A204.1 (cell line): ENCODE results near the gene TKTL1.
"Not testable (repeated sequence)": the region's sequence is repeated elsewhere in the genome, so short reads cannot be mapped to it uniquely, and the experiment has no call there.

Experiments
- FAIRE-seq: peaks from 2 replicates; lab custom pipeline; 2012; peaks lifted over from hg19 to GRCh38; lab: Jason Lieb, UNC

TKTL1 gene, protein sequence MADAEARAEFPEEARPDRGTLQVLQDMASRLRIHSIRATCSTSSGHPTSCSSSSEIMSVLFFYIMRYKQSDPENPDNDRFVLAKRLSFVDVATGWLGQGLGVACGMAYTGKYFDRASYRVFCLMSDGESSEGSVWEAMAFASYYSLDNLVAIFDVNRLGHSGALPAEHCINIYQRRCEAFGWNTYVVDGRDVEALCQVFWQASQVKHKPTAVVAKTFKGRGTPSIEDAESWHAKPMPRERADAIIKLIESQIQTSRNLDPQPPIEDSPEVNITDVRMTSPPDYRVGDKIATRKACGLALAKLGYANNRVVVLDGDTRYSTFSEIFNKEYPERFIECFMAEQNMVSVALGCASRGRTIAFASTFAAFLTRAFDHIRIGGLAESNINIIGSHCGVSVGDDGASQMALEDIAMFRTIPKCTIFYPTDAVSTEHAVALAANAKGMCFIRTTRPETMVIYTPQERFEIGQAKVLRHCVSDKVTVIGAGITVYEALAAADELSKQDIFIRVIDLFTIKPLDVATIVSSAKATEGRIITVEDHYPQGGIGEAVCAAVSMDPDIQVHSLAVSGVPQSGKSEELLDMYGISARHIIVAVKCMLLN

GRCh38 chrX:154295664-154296310 is at the start of gene TKTL1:
TSS of gene TKTL1 (plus strand) at chrX:154295795. CDS start at chrX:154295860, 65 bp downstream.
- FAIRE-seq = no peak

DNA sequence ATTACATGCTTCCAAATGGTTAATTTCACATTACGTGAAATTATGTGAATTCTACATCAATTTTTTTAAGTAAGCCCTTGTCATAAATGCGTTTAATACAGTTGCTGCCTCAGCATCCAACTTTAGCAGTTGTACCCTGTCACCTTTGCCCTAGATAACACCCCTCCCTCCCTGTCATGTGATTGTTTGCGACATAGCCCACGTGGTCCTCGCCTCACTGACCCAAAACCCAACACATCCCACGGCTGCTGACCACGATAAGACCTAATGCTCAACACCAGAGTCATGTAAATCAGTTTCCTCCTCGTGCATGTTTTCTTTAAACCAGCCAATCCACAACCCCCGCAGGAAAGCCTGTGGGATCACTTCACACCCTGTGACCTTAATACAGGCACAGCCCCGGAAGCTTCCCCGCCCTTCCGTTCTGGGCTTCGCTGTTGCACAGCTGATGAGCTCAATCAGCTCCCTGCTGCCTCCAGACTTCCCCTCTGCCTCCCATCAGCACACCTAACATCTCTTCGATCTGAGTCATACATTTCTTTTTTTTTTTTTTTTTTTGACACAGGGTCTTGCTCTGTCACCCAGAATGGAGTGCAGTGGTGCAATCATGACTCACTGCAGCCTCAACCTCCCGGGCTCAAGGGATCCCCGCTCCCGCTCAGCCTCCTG is 48.1 kb upstream of the TKTL1 start:
- FAIRE-seq = not testable (repeated sequence)

- not testable (repeated sequence) for FAIRE-seq
Measured at GRCh38 chrX:154248076-154248475, 47.5 kb upstream of the TKTL1 start.

DNA sequence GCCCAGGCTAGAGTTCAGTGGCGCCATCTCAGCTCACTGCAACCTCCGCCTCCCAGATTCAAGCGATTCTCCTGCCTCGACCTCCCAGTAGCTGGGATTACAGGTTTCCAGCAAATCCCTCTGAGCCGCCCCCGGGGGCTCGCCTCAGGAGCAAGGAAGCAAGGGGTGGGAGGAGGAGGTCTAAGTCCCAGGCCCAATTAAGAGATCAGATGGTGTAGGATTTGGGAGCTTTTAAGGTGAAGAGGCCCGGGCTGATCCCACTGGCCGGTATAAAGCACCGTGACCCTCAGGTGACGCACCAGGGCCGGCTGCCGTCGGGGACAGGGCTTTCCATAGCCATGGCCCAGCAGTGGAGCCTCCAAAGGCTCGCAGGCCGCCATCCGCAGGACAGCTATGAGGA is 38.3 kb upstream of the TKTL1 start, which contains the start of gene OPN1MW3:
Gene OPN1MW3 (plus strand): TSS at position 301 of the 400 bp plus-strand sequence. CDS start 38 bp downstream, at position 339.
- not testable (repeated sequence) for FAIRE-seq

DNA sequence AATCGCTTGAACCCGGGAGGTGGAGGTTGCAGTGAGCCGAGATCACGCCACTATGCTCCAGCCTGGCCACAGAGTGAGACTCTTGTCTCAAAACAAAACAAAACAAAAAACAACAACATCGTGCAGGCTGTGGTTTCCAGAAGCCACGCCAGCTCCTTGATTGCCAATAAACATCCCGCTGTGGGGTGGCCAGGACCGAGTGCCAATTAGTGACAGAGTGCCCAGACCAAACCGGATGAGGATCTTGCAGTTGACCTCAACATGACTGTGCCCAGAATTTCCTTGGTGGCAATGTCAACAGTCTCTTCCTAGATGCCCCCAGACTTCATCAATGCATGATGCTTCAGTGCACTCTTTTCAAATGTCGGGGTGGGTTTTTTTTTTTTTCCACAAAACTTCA is 36.9 kb upstream of the TKTL1 start:
- not testable (repeated sequence) for FAIRE-seq

DNA sequence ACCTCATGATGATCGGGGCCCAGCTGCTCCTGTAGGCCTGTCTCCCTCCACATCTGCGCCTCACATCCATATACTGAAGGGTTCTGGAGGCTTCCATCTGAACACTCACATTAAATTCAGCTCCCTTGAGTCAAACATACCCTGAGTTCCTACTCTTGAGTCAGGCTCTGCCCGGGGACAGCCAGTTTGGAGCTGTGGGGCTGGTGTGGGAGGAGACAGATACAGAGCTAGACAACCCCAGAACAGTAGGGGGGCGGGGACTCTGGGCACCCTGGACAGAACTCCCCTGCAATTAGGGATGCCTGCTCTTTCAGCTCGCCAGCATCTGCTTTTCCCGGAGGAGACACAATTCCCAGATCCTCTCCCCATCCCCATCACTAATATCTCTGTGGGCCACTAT is 32.5 kb upstream of the TKTL1 start:
- not testable (repeated sequence) for FAIRE-seq

- not testable (repeated sequence) for FAIRE-seq
Measured at GRCh38 chrX:154269245-154269644, 26.4 kb upstream of the TKTL1 start.

DNA sequence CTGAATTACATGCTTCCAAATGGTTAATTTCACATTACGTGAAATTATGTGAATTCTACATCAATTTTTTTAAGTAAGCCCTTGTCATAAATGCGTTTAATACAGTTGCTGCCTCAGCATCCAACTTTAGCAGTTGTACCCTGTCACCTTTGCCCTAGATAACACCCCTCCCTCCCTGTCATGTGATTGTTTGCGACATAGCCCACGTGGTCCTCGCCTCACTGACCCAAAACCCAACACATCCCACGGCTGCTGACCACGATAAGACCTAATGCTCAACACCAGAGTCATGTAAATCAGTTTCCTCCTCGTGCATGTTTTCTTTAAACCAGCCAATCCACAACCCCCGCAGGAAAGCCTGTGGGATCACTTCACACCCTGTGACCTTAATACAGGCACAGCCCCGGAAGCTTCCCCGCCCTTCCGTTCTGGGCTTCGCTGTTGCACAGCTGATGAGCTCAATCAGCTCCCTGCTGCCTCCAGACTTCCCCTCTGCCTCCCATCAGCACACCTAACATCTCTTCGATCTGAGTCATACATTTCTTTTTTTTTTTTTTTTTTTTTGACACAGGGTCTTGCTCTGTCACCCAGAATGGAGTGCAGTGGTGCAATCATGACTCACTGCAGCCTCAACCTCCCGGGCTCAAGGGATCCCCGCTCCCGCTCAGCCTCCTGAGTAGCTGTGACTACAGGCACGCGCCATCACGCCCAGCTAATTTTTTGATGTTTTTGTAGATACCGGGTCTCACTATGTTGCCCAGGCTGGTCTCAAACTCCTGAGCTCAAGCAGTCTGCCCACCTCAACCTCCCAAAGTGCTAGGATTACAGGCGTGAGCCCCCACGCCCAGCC is 10.9 kb upstream of the TKTL1 start:
- not testable (repeated sequence) for FAIRE-seq

- not testable (repeated sequence) for FAIRE-seq
Measured at GRCh38 chrX:154286406-154286805, 9.2 kb upstream of the TKTL1 start.

- no peak for FAIRE-seq
Measured at GRCh38 chrX:154294791-154295574, 612 bp upstream of the TKTL1 start, which contains the start of gene TEX28. TSS of gene TEX28 (minus strand) at chrX:154295124. CDS start at chrX:154292117, 3,007 bp downstream.

DNA sequence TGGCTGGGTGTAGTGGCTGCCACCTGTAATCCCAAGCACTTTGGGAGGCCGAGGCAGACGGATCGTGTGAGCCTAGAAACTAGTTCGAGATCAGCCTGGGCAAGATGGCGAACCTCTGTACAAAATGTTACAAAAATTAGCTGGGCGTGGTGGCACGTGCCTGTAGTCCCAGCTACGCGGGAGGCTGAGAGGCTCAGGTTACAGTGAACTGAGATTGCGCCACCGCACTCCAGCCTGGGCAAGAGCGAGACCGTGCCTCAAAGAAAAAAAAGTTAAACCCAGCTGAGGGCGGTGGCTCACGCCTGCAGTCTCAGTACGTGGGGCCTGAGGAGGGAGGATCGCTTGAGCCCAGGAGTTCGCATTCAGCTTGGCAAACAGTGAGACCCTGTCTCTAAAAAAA is 1.1 kb downstream of the TKTL1 start:
- no peak for FAIRE-seq

DNA sequence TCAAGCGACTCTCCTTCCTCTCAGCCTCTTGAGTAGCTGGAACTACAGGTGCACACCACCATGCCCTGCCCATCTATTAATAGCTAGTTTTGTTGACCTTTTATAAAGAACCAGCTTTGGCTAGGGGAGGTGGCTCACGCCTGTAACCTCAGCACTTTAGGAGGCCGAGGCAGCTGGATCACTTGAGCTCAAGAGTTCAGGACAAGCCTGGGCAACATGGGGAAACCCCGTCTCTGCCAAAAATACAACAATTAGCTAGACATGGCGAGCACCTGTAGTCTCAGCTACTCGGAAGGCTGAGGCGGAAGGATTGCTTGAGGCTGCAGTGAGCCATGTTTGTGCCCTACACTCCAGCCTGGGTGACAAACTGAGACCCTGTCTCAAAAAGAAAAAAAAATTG is 2.7 kb downstream of the TKTL1 start:
- FAIRE-seq = no peak

DNA sequence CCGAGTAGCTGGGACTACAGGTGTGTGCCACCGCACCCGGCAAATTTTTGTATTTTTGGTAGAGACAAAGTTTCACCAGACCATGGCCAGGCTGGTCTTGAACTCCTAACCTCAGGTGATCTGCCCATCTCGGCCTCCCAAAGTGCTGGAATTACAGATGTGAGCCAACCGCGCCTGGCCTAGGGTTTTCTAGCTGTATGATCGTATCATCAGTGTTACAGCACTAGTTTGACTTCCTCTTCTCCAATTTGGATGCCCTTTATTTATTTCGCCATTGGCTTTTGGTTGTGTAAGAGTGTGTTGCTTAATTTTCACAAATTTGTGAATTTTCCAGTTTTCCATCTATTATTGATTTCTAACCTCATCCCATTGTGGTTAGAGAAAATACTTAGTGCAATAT is 5.2 kb downstream of the TKTL1 start:
- FAIRE-seq = no peak

- not testable (repeated sequence) for FAIRE-seq
Measured at GRCh38 chrX:154302998-154303397, 7.4 kb downstream of the TKTL1 start.

- FAIRE-seq = no peak
Measured at GRCh38 chrX:154303476-154303875, 7.9 kb downstream of the TKTL1 start.

DNA sequence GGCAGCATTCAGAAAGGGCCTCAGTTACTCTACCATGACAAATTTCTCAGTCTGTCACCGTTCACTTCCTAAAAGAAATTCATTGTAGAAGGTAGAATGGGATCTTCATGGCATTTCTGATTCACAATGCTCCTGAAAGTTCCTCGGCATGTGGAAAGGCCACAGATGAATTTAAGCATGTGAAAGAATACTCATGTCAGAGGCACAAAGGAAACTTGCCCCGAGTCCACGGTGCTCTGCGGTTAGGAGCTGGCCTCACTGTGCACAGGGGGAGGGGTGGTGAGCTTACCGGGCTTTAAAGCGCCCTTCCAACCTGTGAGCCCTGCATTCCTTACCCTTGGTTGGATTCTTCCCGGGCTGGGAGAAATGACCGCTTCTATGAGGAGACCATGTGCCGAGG is 9.3 kb downstream of the TKTL1 start:
- no peak for FAIRE-seq

GRCh38 chrX:154305541-154306205 is 10.1 kb downstream of the TKTL1 start:
- no peak for FAIRE-seq

- FAIRE-seq = no peak
Measured at GRCh38 chrX:154307202-154307601, 11.6 kb downstream of the TKTL1 start.

GRCh38 chrX:154308108-154308946 is 12.7 kb downstream of the TKTL1 start:
- no peak for FAIRE-seq
